NCI-H226 (cell line): ENCODE results near the gene KCNJ5.

Source experiments
- DNase-seq: peaks from one replicate; pipeline ENCODE4 v3.0.0-alpha.2; 2015

KCNJ5 gene

GRCh38 chr11:128936606-128937251, 45.6 kb downstream of the KCNJ5 start:
- no peak for DNase-seq

DNA sequence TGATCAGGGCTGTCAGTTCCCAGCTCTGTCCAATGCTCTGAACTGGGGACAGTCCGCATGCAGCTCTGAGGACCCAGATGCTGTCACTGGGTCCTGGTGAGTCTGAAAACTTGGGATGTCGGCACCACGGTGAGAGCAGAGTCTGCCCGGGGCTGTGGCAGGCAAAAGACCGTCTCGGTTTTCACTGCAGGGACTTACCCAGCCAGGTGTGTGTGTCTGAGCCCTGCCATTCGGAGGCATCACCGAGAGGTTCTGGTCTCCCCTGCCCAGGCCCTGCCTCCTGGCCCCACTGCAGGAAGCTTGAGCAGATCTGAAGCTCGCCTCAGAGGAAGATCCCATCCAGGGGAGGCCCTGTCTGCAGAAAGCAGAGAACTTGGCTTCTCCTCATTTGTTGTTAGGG, 46.3 kb downstream of the KCNJ5 start:
- no peak for DNase-seq

- DNase-seq = no peak
Observed at GRCh38 chr11:128938156-128938885, 47.2 kb downstream of the KCNJ5 start.

DNA sequence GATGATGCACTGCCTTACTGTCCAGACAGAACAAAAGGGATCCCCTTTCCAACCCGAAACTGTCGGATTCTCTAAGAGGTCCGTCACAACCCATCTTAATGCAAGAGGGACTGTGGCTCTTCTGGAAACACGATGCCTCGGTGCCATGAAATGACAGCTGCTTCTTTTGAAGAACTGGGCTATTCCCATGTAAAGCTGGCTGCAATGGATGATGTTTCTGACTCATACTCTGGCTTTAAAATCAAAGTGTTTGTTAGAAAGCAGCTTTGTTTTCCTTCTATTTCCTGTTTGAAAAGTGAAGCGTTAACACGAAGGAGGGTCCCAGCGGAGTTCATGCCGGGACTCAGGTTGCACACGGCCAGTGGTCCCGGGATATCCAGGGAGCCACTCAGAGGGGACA, 48.4 kb downstream of the KCNJ5 start:
- DNase-seq = no peak

GRCh38 chr11:128940156-128940555, 49.0 kb downstream of the KCNJ5 start:
- no peak for DNase-seq

DNA sequence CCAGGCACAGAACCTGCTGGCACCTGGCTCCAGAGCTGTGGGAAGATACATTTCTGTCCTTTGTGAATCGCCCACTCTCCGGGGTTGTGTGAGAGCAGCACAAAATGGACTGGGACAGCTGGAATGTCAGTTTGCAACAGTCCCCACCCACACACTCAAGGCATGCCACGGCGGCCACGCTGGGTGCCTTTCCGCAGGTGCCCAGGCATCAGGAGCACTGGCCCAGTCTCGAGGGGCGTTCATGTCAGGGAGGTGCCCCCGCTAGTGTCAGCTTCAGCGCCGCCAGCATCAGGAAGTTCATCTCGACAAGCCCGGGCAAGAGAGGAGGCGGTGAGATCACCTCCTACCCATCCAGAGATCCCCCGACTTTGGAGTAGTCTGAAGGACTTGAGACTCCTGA, 49.4 kb downstream of the KCNJ5 start:
- no peak for DNase-seq

DNA sequence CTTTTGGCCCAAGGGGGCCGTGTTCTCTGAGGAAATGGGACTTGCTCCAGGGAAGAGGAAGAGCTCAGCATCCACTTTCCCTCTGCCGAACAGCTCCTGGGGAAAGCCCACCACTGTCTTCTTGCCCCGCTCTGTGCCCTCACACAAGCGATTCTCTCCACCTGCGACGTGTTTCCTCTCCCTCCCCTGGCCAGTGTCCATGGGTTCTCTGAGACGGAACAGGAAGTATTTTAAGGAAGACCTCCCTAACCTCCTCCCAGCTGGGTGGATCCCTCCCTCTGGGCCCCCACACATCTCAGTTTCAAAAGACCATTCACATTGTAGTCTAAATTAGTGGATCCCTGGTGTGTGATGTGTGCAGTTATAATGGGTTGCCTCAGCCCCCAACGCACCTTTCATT, 50.0 kb downstream of the KCNJ5 start:
- no peak for DNase-seq

GRCh38 chr11:128941573-128942271, 50.6 kb downstream of the KCNJ5 start:
- no peak for DNase-seq

DNA sequence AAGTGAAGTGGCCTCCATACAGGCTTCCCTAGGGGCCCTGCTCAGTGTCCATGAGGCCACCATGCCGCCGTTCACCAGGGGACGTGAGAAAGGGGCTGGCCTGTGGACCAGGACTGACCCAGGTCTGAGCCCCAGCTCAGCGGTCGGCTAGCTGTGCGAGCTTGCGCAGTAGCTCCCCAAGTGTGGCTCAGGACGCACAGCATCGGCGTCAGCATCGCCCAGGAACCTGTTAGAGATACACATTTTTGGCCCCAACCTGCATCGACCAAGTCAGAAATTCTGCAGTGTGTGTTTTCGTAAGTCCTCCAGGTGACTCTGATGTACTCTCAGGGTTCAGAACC, 51.1 kb downstream of the KCNJ5 start:
- no peak for DNase-seq

GRCh38 chr11:128942817-128943427, 51.8 kb downstream of the KCNJ5 start, which contains the start of gene TP53AIP1:
Gene TP53AIP1, minus strand, starts transcription at chr11:128942871. Its CDS starts 5,053 bp downstream, at chr11:128937818.
- no peak for DNase-seq

GRCh38 chr11:128943428-128943976, 52.3 kb downstream of the KCNJ5 start:
- no peak for DNase-seq

DNA sequence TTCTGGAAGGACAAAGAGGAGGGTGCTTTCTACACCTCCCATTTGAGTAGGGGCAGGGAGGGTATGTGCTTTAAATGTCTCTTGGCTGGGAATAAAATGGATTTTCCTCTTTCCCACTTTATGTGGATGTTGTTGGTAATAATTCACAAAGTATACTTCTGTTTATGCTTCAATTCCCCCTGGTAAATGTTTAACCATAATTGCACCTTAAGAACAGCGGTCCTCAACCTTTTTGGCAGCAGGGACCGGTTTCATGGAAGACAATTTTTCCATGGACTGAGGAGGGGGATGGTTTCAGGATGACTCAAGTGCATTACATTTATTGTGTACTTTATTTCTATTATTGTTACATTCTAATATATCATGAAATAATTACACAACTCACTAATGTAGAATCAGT, 55.5 kb downstream of the KCNJ5 start:
- no peak for DNase-seq

GRCh38 chr11:128947773-128948172, 56.6 kb downstream of the KCNJ5 start:
- no peak for DNase-seq

- no peak for DNase-seq
Observed at GRCh38 chr11:128948583-128948982, 57.4 kb downstream of the KCNJ5 start.

DNA sequence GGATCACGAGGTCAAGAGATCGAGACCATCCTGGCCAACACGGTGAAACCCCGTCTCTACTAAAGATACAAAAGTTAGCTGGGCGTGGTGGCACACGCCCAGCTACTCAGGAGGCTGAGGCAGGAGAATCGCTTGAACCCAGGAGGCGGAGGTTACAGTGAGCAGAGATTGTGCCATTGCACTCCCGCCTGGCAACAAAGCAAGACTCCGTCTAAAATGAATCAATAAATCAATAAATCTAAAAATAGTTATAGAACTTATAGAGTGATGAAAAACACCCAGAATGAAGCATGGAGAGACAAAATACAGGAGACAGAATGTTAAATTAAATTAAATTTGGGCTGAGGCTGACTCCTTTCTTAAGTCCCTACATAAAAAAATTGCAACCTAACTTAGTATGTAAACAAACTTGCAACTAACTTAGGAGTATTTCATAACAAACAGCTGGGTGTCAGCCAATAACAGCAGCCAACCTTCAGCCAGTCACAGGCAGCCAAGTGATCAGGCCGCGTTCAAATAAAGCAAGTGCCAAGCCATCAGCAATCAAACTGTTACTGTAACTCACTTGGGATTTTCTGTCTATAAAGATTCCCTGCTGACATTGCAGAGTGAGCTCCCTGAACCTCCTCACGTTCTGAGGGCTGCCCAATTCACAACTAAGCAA, 58.8 kb downstream of the KCNJ5 start:
- DNase-seq = no peak

DNA sequence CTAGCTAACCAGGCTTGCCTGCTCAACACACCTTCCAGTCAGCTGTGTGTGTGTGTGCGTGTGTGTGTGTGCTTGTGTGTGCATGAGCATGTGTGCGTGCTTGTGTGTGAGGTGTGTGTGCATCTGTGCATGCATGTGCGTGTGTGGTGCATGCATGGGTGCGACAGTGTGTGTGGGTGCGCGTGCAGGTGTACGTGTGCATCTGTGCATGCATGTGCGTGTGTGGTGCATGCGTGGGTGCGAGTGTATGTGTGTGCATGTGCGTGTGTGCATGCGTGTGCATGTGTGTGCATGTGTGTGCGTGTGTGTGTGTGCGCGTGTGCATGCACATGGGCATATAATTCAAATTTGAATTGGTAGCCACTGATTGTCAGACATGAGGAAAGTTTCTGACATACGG, 62.0 kb downstream of the KCNJ5 start:
- no peak for DNase-seq

DNA sequence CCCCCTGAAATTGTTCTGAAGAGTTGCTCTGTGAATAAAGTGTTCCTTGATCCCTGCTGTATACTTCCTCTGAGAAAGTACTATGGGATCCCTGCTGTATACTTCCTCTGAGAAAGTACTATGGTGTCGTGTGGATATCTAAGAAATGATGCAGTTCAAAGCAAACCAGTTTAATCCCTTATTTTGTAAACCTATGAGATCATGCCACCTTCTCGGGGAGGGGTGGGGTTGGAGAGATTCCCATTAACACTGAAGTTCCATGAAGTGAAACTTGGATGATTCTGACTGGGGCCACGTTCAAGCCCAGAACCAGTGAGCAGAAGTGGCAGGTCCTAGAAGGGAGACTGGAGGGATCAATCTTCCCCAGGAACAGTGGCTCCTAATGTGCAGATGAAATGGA, 64.5 kb downstream of the KCNJ5 start:
- DNase-seq = no peak

- DNase-seq = peak; percentile 51
Observed at GRCh38 chr11:128956401-128957201, 65.4 kb downstream of the KCNJ5 start.

- no peak for DNase-seq
Observed at GRCh38 chr11:128957202-128957482, 66.0 kb downstream of the KCNJ5 start.

GRCh38 chr11:128961645-128962044, 70.5 kb downstream of the KCNJ5 start:
- no peak for DNase-seq

GRCh38 chr11:128962896-128963295, 71.7 kb downstream of the KCNJ5 start:
- no peak for DNase-seq

- no peak for DNase-seq
Observed at GRCh38 chr11:128963744-128964325, 72.7 kb downstream of the KCNJ5 start.
